Fibroblast of peridontal ligament (primary cell): Measurements from ENCODE around the gene TBC1D25.

ENCODE experiments used
- DNase-seq: peaks from one replicate; pipeline ENCODE4 v3.0.0-alpha.2; 2010; ENCODE audit errors: extremely low read depth

The TBC1D25 gene

GRCh38 chrX:48539345-48540027 is at the start of gene TBC1D25:
TBC1D25 (plus strand) TSS chrX:48539714; CDS start chrX:48539798, 84 bp downstream.
- DNase-seq: peak; percentile 96

GRCh38 chrX:48489892-48490291 is 49.6 kb upstream of the TBC1D25 start:
- no peak for DNase-seq

- DNase-seq: no peak
Measured at GRCh38 chrX:48490661-48491060, 48.9 kb upstream of the TBC1D25 start.

GRCh38 chrX:48491809-48492208 is 47.7 kb upstream of the TBC1D25 start:
- DNase-seq: no peak

- peak; percentile 30 for DNase-seq
Measured at GRCh38 chrX:48492293-48492910, 47.1 kb upstream of the TBC1D25 start.

- DNase-seq: peak; percentile 43
Measured at GRCh38 chrX:48493890-48494364, 45.6 kb upstream of the TBC1D25 start.

GRCh38 chrX:48496660-48497059 is 42.9 kb upstream of the TBC1D25 start:
- peak; percentile 8 for DNase-seq

GRCh38 chrX:48497871-48498270 is 41.6 kb upstream of the TBC1D25 start:
- peak; percentile 3 for DNase-seq

GRCh38 chrX:48498374-48498809 is 41.1 kb upstream of the TBC1D25 start:
- DNase-seq: peak; percentile 56

- no peak for DNase-seq
Measured at GRCh38 chrX:48504261-48504660, 35.3 kb upstream of the TBC1D25 start.

GRCh38 chrX:48505481-48505880 is 34.0 kb upstream of the TBC1D25 start:
- DNase-seq: no peak

- no peak for DNase-seq
Measured at GRCh38 chrX:48507246-48507645, 32.3 kb upstream of the TBC1D25 start.

- peak; percentile 33 for DNase-seq
Measured at GRCh38 chrX:48508400-48509244, 30.9 kb upstream of the TBC1D25 start, which contains the start of gene PORCN. PORCN (plus strand) TSS chrX:48508992; CDS start chrX:48509821, 829 bp downstream.

GRCh38 chrX:48509245-48509590 is 30.3 kb upstream of the TBC1D25 start:
- DNase-seq: no peak

- no peak for DNase-seq
Measured at GRCh38 chrX:48509619-48510018, 29.9 kb upstream of the TBC1D25 start.

GRCh38 chrX:48511560-48511959 is 28.0 kb upstream of the TBC1D25 start:
- DNase-seq: no peak

- no peak for DNase-seq
Measured at GRCh38 chrX:48512371-48512935, 27.1 kb upstream of the TBC1D25 start.

GRCh38 chrX:48513670-48514069 is 25.8 kb upstream of the TBC1D25 start:
- DNase-seq: no peak

- DNase-seq: no peak
Measured at GRCh38 chrX:48514126-48514806, 25.2 kb upstream of the TBC1D25 start.

- DNase-seq: no peak
Measured at GRCh38 chrX:48514868-48515460, 24.6 kb upstream of the TBC1D25 start.

- no peak for DNase-seq
Measured at GRCh38 chrX:48515842-48516241, 23.7 kb upstream of the TBC1D25 start.
